A549 treated with GW870086 at 1 μM for 4 hours (cell line): ENCODE data around the gene MYO9A. TPM values are rescaled to one million over a fixed set of nuclear protein-coding genes. Genes with fewer than 3 reads are reported as not detected.

Experiments
- total RNA-seq: library from RNA; stranded (reverse); fragments of 200-300 nt; extraction: Qiagen RNA extraction; gene quantifications from 5 replicates; pipeline ENCODE4 v1.2.3, GENCODE V29; 2022; ENCODE audit warnings: low read depth

Gene MYO9A
- total RNA-seq: 8.2 to 11.3 TPM (median 10.1 TPM) in 5 replicates

GRCh38 chr15:72118017-72118978, at the start of gene MYO9A, which contains the start of gene SENP8:
MYO9A (minus strand) TSS chr15:72118150; CDS start chr15:72046563, 71,587 bp downstream.
SENP8 (plus strand) TSS chr15:72118403; CDS start chr15:72139624, 21,221 bp downstream.

GRCh38 chr15:71810256-71811035, 307.5 kb downstream of the MYO9A start, which contains the start of gene NR2E3:
NR2E3 (plus strand) TSS chr15:71810554; CDS start chr15:71810744, 190 bp downstream.

Other genes with a start within 250 kb of the MYO9A start
- gene SENP8, start 253 bp upstream of the MYO9A start, total RNA-seq: 1.6 to 2.1 TPM (median 1.7 TPM) in 5 replicates
- 0.07 to 0.21 TPM (median 0.17 TPM) in 3 of 5 replicates, not detected in the others for gene GRAMD2A, start 79.6 kb upstream of the MYO9A start, total RNA-seq
- 2,891 to 3,252 TPM (median 3,147 TPM) in 5 replicates for gene PKM, start 113.0 kb upstream of the MYO9A start, total RNA-seq
- gene PARP6, start 154.4 kb upstream of the MYO9A start, total RNA-seq: 48.2 to 63.2 TPM (median 62.4 TPM) in 5 replicates
- 0.11 to 0.24 TPM (median 0.16 TPM) in 5 replicates for gene CELF6, start 202.0 kb upstream of the MYO9A start, total RNA-seq